ENCODE results near the gene OR4E1.
"Not testable (repeated sequence)": the region's sequence is repeated elsewhere in the genome, so short reads cannot be mapped to it uniquely, and the experiment has no call there.

OR4E1 gene

DNA sequence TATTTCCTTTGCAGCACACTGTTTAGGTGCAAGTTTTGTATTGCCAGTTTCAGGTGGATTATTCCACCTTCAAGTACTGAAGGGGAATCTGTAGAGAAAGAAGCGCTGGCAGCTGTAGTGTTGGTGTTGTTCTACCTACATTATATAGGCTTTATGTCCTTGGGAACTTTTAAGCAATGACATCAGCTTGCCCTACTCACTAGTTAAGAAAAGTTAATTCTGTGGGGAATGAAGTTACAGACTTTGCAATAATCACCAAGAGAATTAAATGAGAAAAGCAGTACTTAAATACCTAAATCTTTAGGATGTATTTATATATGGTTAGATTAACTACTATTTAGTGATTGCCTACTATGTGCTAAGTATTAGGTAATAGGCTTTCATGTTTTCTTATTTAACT lies at the start of gene OR4E1:
OR4E1 (minus strand) TSS at position 101 of the 400 bp plus-strand sequence. CDS start 2,883 bp downstream, outside the sequence.
- no peak for DNase-seq (ENCODE audit: low read depth)

DNA sequence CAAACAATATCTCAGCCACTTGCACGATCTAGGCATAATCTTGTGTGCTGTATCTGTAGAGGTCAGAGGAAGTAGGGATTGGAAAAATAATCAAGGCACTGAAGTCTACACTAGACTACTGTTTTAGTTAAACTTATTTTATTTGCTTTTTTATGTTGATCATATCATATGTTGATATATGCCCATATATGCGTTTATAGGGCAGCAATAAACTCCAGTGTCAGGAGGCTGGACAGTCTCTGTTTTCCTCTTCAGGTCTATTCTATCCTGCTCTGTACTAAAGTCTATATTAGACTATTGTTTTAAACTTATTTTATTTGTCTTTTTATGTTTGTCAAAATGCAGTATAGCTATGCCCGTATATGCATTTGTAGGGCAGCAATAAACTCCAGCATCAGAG lies 47.9 kb upstream of the OR4E1 start:
- DNase-seq (ENCODE audit: low read depth) = no peak

DNA sequence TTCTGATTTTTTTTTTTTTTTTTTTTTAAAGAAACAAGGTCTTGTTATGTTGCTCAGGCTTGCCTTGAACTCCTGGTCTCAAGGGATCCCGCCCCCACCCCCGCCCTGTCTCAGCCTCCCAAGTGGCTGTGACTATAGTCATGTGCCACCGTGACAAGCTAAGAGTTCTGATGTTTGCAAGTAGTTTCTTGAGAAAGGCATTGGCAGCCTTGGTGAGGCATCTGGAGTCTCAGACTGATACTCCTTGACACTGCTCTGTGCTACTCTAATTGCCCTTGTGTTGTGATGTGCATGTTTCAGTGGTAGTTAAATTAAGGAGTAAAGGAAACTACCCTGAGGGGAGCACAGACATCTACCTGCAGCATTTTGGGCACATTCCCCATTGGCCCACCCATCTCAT lies 46.2 kb upstream of the OR4E1 start:
- no peak for DNase-seq (ENCODE audit: low read depth)

DNA sequence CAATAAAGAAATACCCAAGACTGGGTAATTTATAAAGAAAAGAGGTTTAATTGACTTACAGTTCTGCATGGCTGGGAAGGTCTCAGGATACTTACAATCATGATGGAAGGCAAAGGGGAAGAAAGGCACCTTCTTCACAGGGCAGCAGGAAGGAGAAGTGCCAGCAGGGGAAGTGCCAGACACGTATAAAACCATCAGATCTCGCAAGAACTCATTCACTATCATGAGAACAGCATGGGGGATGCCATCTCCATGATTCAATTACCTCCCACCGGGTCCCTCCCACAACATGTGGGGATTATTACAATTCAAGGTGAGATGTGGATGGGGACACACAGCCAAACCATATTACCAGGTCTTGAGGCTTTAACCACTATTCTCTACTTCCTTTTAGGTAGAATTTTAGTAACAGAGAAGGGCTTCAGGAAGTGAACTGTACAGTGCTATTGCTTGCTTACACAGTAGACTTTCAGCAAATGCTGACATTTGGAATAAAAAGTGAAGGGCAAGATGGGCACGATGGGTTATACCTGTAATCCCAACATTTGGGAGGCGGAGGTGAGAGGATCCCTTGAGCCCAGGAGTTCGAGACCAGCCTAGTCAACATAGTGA lies 40.8 kb upstream of the OR4E1 start:
- no peak for DNase-seq (ENCODE audit: low read depth)

- no peak for DNase-seq (ENCODE audit: low read depth)
Observed at GRCh38 chr14:21712036-21712435, 38.4 kb upstream of the OR4E1 start.

GRCh38 chr14:21711360-21711961 lies 37.8 kb upstream of the OR4E1 start:
- DNase-seq (ENCODE audit: low read depth) = no peak

GRCh38 chr14:21704338-21704737 lies 30.7 kb upstream of the OR4E1 start:
- no peak for DNase-seq (ENCODE audit: low read depth)

- no peak for DNase-seq (ENCODE audit: low read depth)
Observed at GRCh38 chr14:21703357-21704326, 30.0 kb upstream of the OR4E1 start.

- DNase-seq (ENCODE audit: low read depth) = no peak
Observed at GRCh38 chr14:21702316-21702715, 28.7 kb upstream of the OR4E1 start.

DNA sequence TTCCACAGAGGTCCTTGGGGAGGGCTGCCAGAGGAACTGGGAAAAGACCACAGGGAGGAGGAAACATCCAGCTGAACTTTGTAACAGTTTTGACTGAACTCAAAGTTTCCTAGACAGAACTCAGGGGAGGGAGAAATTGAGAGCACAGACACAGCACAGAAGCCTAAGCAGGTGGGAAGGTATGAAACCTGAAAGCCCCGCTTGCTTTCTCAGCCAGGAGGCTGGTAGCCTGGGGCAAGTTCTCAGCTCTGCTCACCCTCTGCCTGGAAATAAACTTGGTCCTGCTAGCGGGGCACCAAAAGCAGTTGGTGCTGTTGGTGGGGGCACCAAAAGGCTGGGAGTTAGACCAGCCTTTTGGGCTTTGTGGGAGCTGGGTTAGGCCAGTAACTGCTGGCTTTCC lies 25.9 kb upstream of the OR4E1 start:
- no peak for DNase-seq (ENCODE audit: low read depth)

DNA sequence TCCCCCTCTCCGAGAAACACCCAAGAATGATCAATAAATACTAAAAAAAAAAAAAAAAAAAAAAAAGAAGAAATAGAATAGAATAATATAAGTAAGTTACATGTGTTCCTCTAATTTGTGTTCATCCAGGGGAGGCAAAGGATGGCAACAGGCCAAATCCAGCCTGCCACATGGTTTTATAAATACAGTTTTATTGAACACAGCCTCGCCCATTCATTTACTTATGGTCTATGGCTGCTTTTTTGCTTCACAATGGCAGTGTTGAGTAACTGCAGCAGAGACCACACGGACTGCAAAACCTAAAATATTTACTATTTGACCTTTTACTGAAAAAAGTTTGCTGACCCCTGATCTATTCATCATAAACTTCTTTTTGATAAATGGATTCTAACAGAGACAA lies 24.9 kb upstream of the OR4E1 start:
- DNase-seq (ENCODE audit: low read depth) = not testable (repeated sequence)

- not testable (repeated sequence) for DNase-seq (ENCODE audit: low read depth)
Observed at GRCh38 chr14:21697662-21698061, 24.0 kb upstream of the OR4E1 start.

GRCh38 chr14:21694425-21694824 lies 20.8 kb upstream of the OR4E1 start:
- DNase-seq (ENCODE audit: low read depth) = no peak

DNA sequence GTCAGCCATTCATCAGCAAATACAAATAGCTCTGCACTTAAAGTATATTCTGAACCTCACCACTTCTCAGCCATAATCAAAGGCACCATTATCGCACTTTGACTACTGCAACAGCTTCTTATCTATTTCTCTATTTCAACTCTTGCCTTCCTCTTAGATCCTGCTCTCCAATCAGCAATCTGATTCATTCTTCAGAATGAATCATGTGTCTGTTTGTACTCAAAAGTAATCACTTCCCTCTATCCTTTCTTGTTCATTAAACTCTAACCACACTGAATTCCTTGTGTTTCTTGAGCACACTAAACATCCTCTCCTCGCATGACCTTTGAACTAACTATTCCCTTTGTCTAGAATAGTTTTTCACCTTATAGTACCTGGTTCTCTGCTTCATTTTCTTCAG lies 12.8 kb upstream of the OR4E1 start:
- no peak for DNase-seq (ENCODE audit: low read depth)

DNA sequence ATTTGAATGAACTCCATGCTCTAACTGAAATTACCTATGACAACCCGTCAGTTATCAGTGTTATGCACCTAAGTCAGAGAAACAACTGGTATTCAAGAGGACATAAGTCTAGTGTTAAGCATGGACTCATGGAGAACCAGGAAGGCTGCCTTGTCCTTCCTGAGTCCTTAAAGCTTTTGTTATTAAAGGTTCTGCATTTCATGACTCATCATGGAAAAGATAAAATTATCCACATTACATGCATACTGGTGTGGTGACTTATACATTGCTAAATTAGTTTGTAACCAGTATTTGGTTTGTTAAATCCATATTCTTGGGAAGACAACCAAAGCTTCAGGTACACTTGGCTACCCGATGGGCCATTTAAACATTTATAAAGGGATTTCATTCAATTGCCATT lies 6.5 kb upstream of the OR4E1 start:
- DNase-seq (ENCODE audit: low read depth) = no peak

DNA sequence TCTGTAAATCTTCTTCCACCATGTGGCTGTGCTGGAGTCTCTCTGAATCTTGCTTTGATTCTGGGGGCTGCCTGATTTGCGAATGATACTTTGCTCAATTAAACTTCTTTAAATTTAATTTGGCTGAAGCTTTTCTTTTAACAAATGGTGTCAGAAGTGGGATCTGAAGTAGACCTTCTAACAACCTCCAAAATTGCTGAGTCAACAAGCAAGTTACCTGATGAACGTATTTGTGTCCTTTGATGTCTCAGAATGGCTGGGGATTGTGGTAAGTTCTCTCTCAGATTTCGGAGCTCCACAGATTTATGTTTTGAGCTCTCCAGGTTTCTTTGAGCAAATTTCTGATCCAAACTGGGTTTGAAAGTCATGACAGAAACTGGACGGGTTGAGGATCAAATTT lies 1.9 kb upstream of the OR4E1 start:
- DNase-seq (ENCODE audit: low read depth) = no peak

GRCh38 chr14:21672116-21672515 lies 1.5 kb downstream of the OR4E1 start:
- no peak for DNase-seq (ENCODE audit: low read depth)

- no peak for DNase-seq (ENCODE audit: low read depth)
Observed at GRCh38 chr14:21671371-21671770, 2.2 kb downstream of the OR4E1 start.

GRCh38 chr14:21669284-21669683 lies 4.3 kb downstream of the OR4E1 start:
- DNase-seq (ENCODE audit: low read depth) = no peak

- DNase-seq (ENCODE audit: low read depth) = no peak
Observed at GRCh38 chr14:21668377-21668776, 5.2 kb downstream of the OR4E1 start.

DNA sequence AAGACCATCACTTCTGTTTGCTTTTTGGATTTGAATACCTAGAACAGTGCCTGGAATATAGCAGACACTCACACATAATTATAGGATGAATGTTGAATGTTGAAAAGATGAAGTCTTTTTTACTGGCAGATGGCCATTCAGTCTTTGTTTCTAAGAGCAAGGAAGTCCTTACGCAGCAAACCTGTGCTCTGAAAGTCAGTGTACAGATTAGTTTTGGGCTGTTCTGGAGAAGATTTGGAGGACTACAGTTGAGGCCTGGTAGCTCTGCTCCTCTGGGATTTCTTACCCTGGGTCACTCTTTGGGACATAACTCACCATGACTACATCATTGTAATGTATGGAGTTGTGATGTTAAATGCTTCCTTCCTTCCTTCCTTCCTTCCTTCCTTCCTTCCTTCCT lies 16.6 kb downstream of the OR4E1 start:
- no peak for DNase-seq (ENCODE audit: low read depth)

DNA sequence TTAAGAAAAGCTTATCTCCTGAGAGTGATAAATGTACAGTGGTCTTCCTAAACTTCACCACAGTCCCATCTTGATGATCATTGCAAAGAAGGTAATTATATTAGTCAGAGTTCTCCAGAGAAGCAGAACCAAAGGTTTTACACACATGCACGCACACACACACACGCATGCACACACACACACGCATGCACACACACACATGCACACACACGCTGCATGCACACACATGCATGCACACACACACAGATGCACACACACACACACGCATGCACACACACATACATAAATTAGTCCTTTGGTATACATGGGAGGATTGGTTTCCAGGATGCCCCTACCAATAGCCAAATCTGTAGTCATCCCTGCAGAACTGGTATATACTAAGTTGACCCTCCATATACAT lies 19.4 kb downstream of the OR4E1 start:
- DNase-seq (ENCODE audit: low read depth) = no peak

GRCh38 chr14:21653331-21653885 lies 20.2 kb downstream of the OR4E1 start, which contains the start of gene OR4E2:
OR4E2 (plus strand) TSS chr14:21653835; CDS start chr14:21665083, 11,248 bp downstream.
- no peak for DNase-seq (ENCODE audit: low read depth)
